WTC11 (cell line): ENCODE data around the gene LARP7. TPM values are rescaled to one million over a fixed set of nuclear protein-coding genes. Genes with fewer than 3 reads are reported as not detected.

Experiments used
- ATAC-seq: fragments of 200-7000 bp; cut with Tn5 transposase; 2 replicates; pipeline ENCODE4 v1.10.0; 2021; ENCODE audit warnings: mild to moderate bottlenecking, moderate library complexity
- Bru-seq: library from RNA; stranded (reverse); fragments of 400-500 nt; gene quantifications from one replicate; lab custom pipeline; 2021; lab: Mats Ljungman, UMichigan
- CTCF ChIA-PET: fragments of 300-600 bp; sonication (Branson Sonifier 250); formaldehyde crosslinking; loops from one replicate; lab custom pipeline; 2021; ENCODE audit warnings: antibody characterized with exemption; lab: Charles Lee
- POLR2A ChIA-PET: fragments of 350-600 bp; sonication (Branson Sonifier 250); formaldehyde crosslinking; loops from one replicate; lab custom pipeline; 2021; ENCODE audit warnings: antibody characterized with exemption; lab: Charles Lee
- DNase-seq: peaks from one replicate; pipeline ENCODE4 v3.0.0; 2021; ENCODE audit warnings: low spot score
- H3K27ac Mint-ChIP-seq: 2 replicates; pipeline ENCODE4 v1.8.0; 2021; ENCODE audit warnings: mixed read lengths
- H3K27me3 Mint-ChIP-seq: 2 replicates; pipeline ENCODE4 v1.8.0; 2021; ENCODE audit warnings: low read depth, mild to moderate bottlenecking, moderate library complexity, mixed read lengths
- H3K36me3 Mint-ChIP-seq: 2 replicates; pipeline ENCODE4 v1.8.0; 2021; ENCODE audit warnings: mixed read lengths
- H3K4me1 Mint-ChIP-seq: 2 replicates; pipeline ENCODE4 v1.8.0; 2022; ENCODE audit warnings: mixed read lengths
- H3K4me3 Mint-ChIP-seq: 2 replicates; pipeline ENCODE4 v1.8.0; 2021; ENCODE audit warnings: mild to moderate bottlenecking, moderate library complexity, mixed read lengths
- H3K9me3 Mint-ChIP-seq: 2 replicates; pipeline ENCODE4 v1.8.0; 2021; ENCODE audit warnings: mixed read lengths
- CBFB ChIP-seq: sonication (generic); formaldehyde crosslinking; IDR thresholded peaks from 2 replicates; pipeline ENCODE4 v1.8.1; 2022; ENCODE audit warnings: mild to moderate bottlenecking, low read depth, missing genetic modification reagents
- CREB1 ChIP-seq: sonication (generic); formaldehyde crosslinking; IDR thresholded peaks from 2 replicates; pipeline ENCODE4 v1.8.0; 2023; ENCODE audit warnings: mild to moderate bottlenecking, missing genetic modification reagents
- CREM ChIP-seq: sonication (generic); formaldehyde crosslinking; IDR thresholded peaks from 2 replicates; pipeline ENCODE4 v1.8.1; 2022; ENCODE audit warnings: mild to moderate bottlenecking, missing genetic modification reagents, moderate library complexity
- ELF4 ChIP-seq: sonication (generic); formaldehyde crosslinking; IDR thresholded peaks from 2 replicates; pipeline ENCODE4 v1.8.1; 2022; ENCODE audit warnings: low read depth, mild to moderate bottlenecking, moderate library complexity, missing genetic modification reagents
- ESRRA ChIP-seq: sonication (generic); formaldehyde crosslinking; IDR thresholded peaks from 2 replicates; pipeline ENCODE4 v1.8.1; 2022; ENCODE audit warnings: mild to moderate bottlenecking, missing genetic modification reagents, borderline replicate concordance
- ETV6 ChIP-seq: sonication (generic); formaldehyde crosslinking; IDR thresholded peaks from 2 replicates; pipeline ENCODE4 v1.8.1; 2022; ENCODE audit warnings: mild to moderate bottlenecking, missing genetic modification reagents
- FOXJ3 ChIP-seq: sonication (generic); formaldehyde crosslinking; IDR thresholded peaks from 2 replicates; pipeline ENCODE4 v1.9.0; 2021; ENCODE audit warnings: missing genetic modification reagents, mild to moderate bottlenecking, borderline replicate concordance
- FOXK1 ChIP-seq: sonication (generic); formaldehyde crosslinking; IDR thresholded peaks from 2 replicates; pipeline ENCODE4 v1.8.0; 2022; ENCODE audit warnings: mild to moderate bottlenecking, moderate library complexity, missing genetic modification reagents
- FOXP1 ChIP-seq: sonication (generic); formaldehyde crosslinking; IDR thresholded peaks from 2 replicates; pipeline ENCODE4 v1.8.0; 2022; ENCODE audit warnings: missing genetic modification reagents, mild to moderate bottlenecking, moderate library complexity, borderline replicate concordance
- FOXP4 ChIP-seq: sonication (generic); formaldehyde crosslinking; IDR thresholded peaks from 2 replicates; pipeline ENCODE4 v1.8.0; 2022; ENCODE audit warnings: mild to moderate bottlenecking, missing genetic modification reagents
- GABPB1 ChIP-seq: sonication (generic); formaldehyde crosslinking; IDR thresholded peaks from 2 replicates; pipeline ENCODE4 v1.8.1; 2023; ENCODE audit warnings: mild to moderate bottlenecking, missing genetic modification reagents
- GRHL2 ChIP-seq: fragments of 250-450 bp; sonication (Bioruptor Pico); IDR thresholded peaks from 2 replicates; pipeline ENCODE4 v1.8.0; 2022; ENCODE audit warnings: mild to moderate bottlenecking, moderate library complexity; ENCODE audit not compliant: insufficient replicate concordance, severe bottlenecking
- GTF2I ChIP-seq: fragments of 250-450 bp; sonication (Bioruptor Pico); conservative IDR thresholded peaks from 2 replicates; pipeline ENCODE4 v1.4.0; 2021; ENCODE audit warnings: mild to moderate bottlenecking
- JUN ChIP-seq: sonication (generic); formaldehyde crosslinking; IDR thresholded peaks from 2 replicates; pipeline ENCODE4 v1.8.0; 2023; ENCODE audit warnings: mild to moderate bottlenecking, missing genetic modification reagents
- MAX ChIP-seq: sonication (generic); formaldehyde crosslinking; IDR thresholded peaks from 2 replicates; pipeline ENCODE4 v1.8.0; 2022; ENCODE audit warnings: mild to moderate bottlenecking, missing genetic modification reagents
- MYBL2 ChIP-seq: sonication (generic); formaldehyde crosslinking; IDR thresholded peaks from 2 replicates; pipeline ENCODE4 v1.8.1; 2023; ENCODE audit warnings: mild to moderate bottlenecking, moderate library complexity, missing genetic modification reagents
- NR1H2 ChIP-seq: sonication (generic); formaldehyde crosslinking; IDR thresholded peaks from 2 replicates; pipeline ENCODE4 v1.9.0; 2021; ENCODE audit warnings: mild to moderate bottlenecking, moderate library complexity, missing genetic modification reagents
- NR3C1 ChIP-seq: sonication (generic); formaldehyde crosslinking; conservative IDR thresholded peaks from 2 replicates; pipeline ENCODE4 v1.8.1; 2023; ENCODE audit warnings: low read depth, mild to moderate bottlenecking, missing genetic modification reagents
- ZNF232 ChIP-seq: sonication (generic); formaldehyde crosslinking; IDR thresholded peaks from 2 replicates; pipeline ENCODE4 v1.8.0; 2022; ENCODE audit warnings: mild to moderate bottlenecking, missing genetic modification reagents
- ZNF423 ChIP-seq: fragments of 250-450 bp; sonication (Bioruptor Pico); IDR thresholded peaks from 2 replicates; pipeline ENCODE4 v2.1.2; 2022; ENCODE audit warnings: mild to moderate bottlenecking, moderate library complexity
- ZNF671 ChIP-seq: fragments of 250-450 bp; sonication (Bioruptor Pico); IDR thresholded peaks from 2 replicates; pipeline ENCODE4 v1.8.0; 2021; ENCODE audit warnings: mild to moderate bottlenecking
- long read RNA-seq, 3 experiments: library from RNA in 1 of 3; library from capped mRNA in 1 of 3; library from polyadenylated mRNA in 1 of 3; unstranded in 2 of 3; stranded (forward) in 1 of 3; transcript quantifications; one replicate each; pipeline ENCODE4 v2.0.0, GENCODE V29; 2021
- total RNA-seq: library from RNA; stranded (reverse); gene quantifications from 3 replicates; pipeline ENCODE4 v1.2.3, GENCODE V29; 2021
- TF ChIP-seq, protein P1 (sequence below): sonication (generic); formaldehyde crosslinking; IDR thresholded peaks from 2 replicates; pipeline ENCODE4 v1.8.1; 2023; ENCODE audit warnings: mild to moderate bottlenecking, missing genetic modification reagents, moderate library complexity
- TF ChIP-seq, protein P2 (sequence below): sonication (generic); formaldehyde crosslinking; IDR thresholded peaks from 2 replicates; pipeline ENCODE4 v1.8.1; 2022; ENCODE audit warnings: mild to moderate bottlenecking, missing genetic modification reagents, moderate library complexity, borderline replicate concordance
- TF ChIP-seq, protein P3 (sequence below): sonication (generic); formaldehyde crosslinking; IDR thresholded peaks from 2 replicates; pipeline ENCODE4 v1.8.0; 2023; ENCODE audit warnings: missing genetic modification reagents, mild to moderate bottlenecking, borderline replicate concordance
- TF ChIP-seq, protein P4 (sequence below): fragments of 250-450 bp; sonication (Bioruptor Pico); IDR thresholded peaks from 2 replicates; pipeline ENCODE4 v1.8.0; 2021; ENCODE audit warnings: mild to moderate bottlenecking

Gene LARP7
- total RNA-seq (37.5 to 46.2 TPM (median 42.3 TPM) in 3 replicates), Bru-seq, nascent RNA (percentile 92 among the genes with signal in this experiment)
- long read RNA-seq, experiment 1, transcript LARP7-201 (13 exons, 2,164 nt), result minor isoform, 26 of 166 reads
- long read RNA-seq, experiment 1, transcript LARP7-202 (13 exons, 2,286 nt), result major isoform, 48 of 166 reads
- long read RNA-seq, experiment 1, partial matches to known transcripts, result 37 of 166 reads
- long read RNA-seq, experiment 1, other reads (novel, unspliced or antisense), result 49 of 166 reads
- long read RNA-seq, experiment 2, transcript LARP7-202 (13 exons, 2,286 nt), result major isoform, 8 of 51 reads
- long read RNA-seq, experiment 2, partial matches to known transcripts, result 14 of 51 reads
- long read RNA-seq, experiment 2, other reads (novel, unspliced or antisense), result 21 of 51 reads
- long read RNA-seq, experiment 3, transcript LARP7-202 (13 exons, 2,286 nt), result major isoform, 32 of 110 reads
- long read RNA-seq, experiment 3, transcript LARP7-201 (13 exons, 2,164 nt), result minor isoform, 9 of 110 reads
- long read RNA-seq, experiment 3, partial matches to known transcripts, result 24 of 110 reads
- long read RNA-seq, experiment 3, other reads (novel, unspliced or antisense), result 40 of 110 reads

- no peak within 1 kb of the TSS for H3K4me3 Mint-ChIP-seq
- CTCF ChIA-PET, result interaction anchor here (0.5 to 5.8 kb wide), 12 partner anchors 8 to 301 kb away, joined by 3 to 63 read pairs (median 4); no protein-coding TSS in a partner anchor
- TF ChIP-seq FOXK1 (CRISPR knock-in tag) (peak; percentile 88), MAX (CRISPR knock-in tag) (peak; percentile 85), ELF4 (CRISPR knock-in tag) (no peak), MYBL2 (peak; percentile 87), ZNF671 (CRISPR knock-in tag) (no peak), NR3C1 (CRISPR knock-in tag) (no peak), CREB1 (CRISPR knock-in tag) (peak; percentile 64; the same call in 1 of the 2 replicates), GTF2I (no peak), ETV6 (CRISPR knock-in tag) (no peak), ESRRA (CRISPR knock-in tag) (no peak), CREM (CRISPR knock-in tag) (peak; percentile 98), JUN (CRISPR knock-in tag) (no peak; the same call in 1 of the 2 replicates), ZNF423 (CRISPR knock-in tag) (no peak), ZNF232 (CRISPR knock-in tag) (no peak), FOXJ3 (CRISPR knock-in tag) (no peak), FOXP4 (no peak), GRHL2 (CRISPR knock-in tag) (no peak), GABPB1 (CRISPR knock-in tag) (peak; percentile 47), FOXP1 (CRISPR knock-in tag) (0 out of 2 replicates have a peak, but pooled peaks have one; percentile 32), NR1H2 (CRISPR knock-in tag) (no peak), CBFB (no peak)
- TF ChIP-seq, protein P1, sequence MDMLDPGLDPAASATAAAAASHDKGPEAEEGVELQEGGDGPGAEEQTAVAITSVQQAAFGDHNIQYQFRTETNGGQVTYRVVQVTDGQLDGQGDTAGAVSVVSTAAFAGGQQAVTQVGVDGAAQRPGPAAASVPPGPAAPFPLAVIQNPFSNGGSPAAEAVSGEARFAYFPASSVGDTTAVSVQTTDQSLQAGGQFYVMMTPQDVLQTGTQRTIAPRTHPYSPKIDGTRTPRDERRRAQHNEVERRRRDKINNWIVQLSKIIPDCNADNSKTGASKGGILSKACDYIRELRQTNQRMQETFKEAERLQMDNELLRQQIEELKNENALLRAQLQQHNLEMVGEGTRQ (CRISPR knock-in tag), result no peak
- TF ChIP-seq, protein P2, sequence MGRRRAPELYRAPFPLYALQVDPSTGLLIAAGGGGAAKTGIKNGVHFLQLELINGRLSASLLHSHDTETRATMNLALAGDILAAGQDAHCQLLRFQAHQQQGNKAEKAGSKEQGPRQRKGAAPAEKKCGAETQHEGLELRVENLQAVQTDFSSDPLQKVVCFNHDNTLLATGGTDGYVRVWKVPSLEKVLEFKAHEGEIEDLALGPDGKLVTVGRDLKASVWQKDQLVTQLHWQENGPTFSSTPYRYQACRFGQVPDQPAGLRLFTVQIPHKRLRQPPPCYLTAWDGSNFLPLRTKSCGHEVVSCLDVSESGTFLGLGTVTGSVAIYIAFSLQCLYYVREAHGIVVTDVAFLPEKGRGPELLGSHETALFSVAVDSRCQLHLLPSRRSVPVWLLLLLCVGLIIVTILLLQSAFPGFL (CRISPR knock-in tag), result no peak
- TF ChIP-seq, protein P3, sequence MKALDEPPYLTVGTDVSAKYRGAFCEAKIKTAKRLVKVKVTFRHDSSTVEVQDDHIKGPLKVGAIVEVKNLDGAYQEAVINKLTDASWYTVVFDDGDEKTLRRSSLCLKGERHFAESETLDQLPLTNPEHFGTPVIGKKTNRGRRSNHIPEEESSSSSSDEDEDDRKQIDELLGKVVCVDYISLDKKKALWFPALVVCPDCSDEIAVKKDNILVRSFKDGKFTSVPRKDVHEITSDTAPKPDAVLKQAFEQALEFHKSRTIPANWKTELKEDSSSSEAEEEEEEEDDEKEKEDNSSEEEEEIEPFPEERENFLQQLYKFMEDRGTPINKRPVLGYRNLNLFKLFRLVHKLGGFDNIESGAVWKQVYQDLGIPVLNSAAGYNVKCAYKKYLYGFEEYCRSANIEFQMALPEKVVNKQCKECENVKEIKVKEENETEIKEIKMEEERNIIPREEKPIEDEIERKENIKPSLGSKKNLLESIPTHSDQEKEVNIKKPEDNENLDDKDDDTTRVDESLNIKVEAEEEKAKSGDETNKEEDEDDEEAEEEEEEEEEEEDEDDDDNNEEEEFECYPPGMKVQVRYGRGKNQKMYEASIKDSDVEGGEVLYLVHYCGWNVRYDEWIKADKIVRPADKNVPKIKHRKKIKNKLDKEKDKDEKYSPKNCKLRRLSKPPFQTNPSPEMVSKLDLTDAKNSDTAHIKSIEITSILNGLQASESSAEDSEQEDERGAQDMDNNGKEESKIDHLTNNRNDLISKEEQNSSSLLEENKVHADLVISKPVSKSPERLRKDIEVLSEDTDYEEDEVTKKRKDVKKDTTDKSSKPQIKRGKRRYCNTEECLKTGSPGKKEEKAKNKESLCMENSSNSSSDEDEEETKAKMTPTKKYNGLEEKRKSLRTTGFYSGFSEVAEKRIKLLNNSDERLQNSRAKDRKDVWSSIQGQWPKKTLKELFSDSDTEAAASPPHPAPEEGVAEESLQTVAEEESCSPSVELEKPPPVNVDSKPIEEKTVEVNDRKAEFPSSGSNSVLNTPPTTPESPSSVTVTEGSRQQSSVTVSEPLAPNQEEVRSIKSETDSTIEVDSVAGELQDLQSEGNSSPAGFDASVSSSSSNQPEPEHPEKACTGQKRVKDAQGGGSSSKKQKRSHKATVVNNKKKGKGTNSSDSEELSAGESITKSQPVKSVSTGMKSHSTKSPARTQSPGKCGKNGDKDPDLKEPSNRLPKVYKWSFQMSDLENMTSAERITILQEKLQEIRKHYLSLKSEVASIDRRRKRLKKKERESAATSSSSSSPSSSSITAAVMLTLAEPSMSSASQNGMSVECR, result 0 out of 2 replicates have a peak, but pooled peaks have one; percentile 58
- TF ChIP-seq, protein P4, sequence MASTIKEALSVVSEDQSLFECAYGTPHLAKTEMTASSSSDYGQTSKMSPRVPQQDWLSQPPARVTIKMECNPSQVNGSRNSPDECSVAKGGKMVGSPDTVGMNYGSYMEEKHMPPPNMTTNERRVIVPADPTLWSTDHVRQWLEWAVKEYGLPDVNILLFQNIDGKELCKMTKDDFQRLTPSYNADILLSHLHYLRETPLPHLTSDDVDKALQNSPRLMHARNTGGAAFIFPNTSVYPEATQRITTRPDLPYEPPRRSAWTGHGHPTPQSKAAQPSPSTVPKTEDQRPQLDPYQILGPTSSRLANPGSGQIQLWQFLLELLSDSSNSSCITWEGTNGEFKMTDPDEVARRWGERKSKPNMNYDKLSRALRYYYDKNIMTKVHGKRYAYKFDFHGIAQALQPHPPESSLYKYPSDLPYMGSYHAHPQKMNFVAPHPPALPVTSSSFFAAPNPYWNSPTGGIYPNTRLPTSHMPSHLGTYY (CRISPR knock-in tag), result no peak
These were observed at the start of gene LARP7, which contains the start of gene ZGRF1 for GRCh38 chr4:112636688-112637551. LARP7 (plus strand) TSS chr4:112637143; CDS start chr4:112644670, 7,527 bp downstream. ZGRF1 (minus strand) TSS chr4:112636909; CDS start chr4:112633176, 3,733 bp downstream.

More at GRCh38 chr4:112636688-112637551, at the start of gene LARP7, which contains the start of gene ZGRF1:
- Mint-ChIP-seq H3K36me3 (peaks cover 17% of the 10 kb centered on the region), H3K27me3 (no peaks in the 10 kb centered on the region), H3K4me1 (peaks cover 32% of the 10 kb centered on the region), H3K9me3 (no peaks in the 10 kb centered on the region), H3K27ac (peak within 1 kb of the TSS; percentile 29; the same call in 1 of the 2 replicates)
- ATAC-seq, result peak; percentile 93
- peak; percentile 98 for DNase-seq
- POLR2A ChIA-PET, result interaction anchor here (0.5 to 1.3 kb wide), 3 partner anchors 8 to 122 kb away, joined by 4 read pairs; no protein-coding TSS in a partner anchor
